Measurements from ENCODE around the gene TESMIN. TPM values are rescaled to one million over a fixed set of nuclear protein-coding genes. Genes with fewer than 3 reads are reported as not detected.
A peak's percentile ranks its signal among the peaks of the same experiment; 100 is the strongest.

TESMIN gene
- total and polyA plus RNA-seq, 2 of the 13 experiments (the other 11 are each of a cell fraction or from before 2014, with no cell fraction given) = 0.15 to 0.45 TPM

DNA sequence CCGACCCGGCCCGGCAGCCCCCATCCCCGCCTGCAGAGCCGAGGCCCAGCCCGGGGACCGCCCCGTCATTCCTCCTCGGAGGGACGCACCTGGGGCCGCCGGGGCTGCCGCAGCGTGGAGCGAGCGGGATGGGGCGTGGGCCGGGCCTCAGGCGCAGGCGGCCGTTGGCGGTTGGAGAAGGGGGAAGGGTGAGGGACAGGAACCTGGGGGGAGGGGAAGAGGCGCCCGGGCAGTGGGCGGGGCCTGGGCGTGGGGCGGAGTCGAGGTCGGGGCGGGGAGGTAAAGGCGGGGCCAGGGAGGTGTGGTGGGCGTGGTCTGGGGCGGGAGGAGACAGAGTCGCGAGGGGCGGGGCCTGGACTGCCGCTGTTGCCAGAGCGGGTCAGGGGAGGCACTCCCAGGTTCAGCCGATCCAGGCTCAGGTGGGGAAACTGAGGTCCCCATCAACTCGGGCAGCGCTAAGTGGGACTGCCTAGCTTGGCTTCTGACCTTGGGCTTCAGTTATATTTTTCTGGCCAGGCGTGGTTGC lies at the start of gene TESMIN (continued):
- TF ChIP-seq IRF2 (CRISPR knock-in tag; IDR thresholded peaks at IDR 0.05) (no peak), HNRNPK (IDR thresholded peaks at IDR 0.05; ENCODE audit: low read depth, low read length, poor library complexity, severe bottlenecking) (peak; percentile 88), CREM (IDR thresholded peaks at IDR 0.05) (no peak), CREM (CRISPR knock-in tag; IDR thresholded peaks at IDR 0.05) (no peak), PHF8 (CRISPR knock-in tag; IDR thresholded peaks at IDR 0.05) (0 out of 2 replicates have a peak, but pooled peaks have one; percentile 23), ZNF549 (CRISPR knock-in tag; IDR thresholded peaks at IDR 0.05) (no peak), ZNF205 (CRISPR knock-in tag; IDR thresholded peaks at IDR 0.05) (no peak), NCOA2 (CRISPR knock-in tag; IDR thresholded peaks at IDR 0.05) (no peak), MTF1 (CRISPR knock-in tag; IDR thresholded peaks at IDR 0.05) (no peak), MXI1 (IDR thresholded peaks at IDR 0.05; ENCODE audit: borderline replicate concordance, low read depth, low read length) (peak; percentile 29; the same call in 1 of the 3 replicates), ZNF530 (CRISPR knock-in tag; IDR thresholded peaks at IDR 0.05; ENCODE audit: low read depth) (no peak), ERF (CRISPR knock-in tag; IDR thresholded peaks at IDR 0.05) (0 out of 2 replicates have a peak, but pooled peaks have one; percentile 26), GABPB1 (CRISPR knock-in tag; IDR thresholded peaks at IDR 0.05) (peak; percentile 45; the same call in 1 of the 2 replicates), ZSCAN21 (CRISPR knock-in tag; IDR thresholded peaks at IDR 0.05; ENCODE audit: borderline replicate concordance) (peak; percentile 43; the same call in 1 of the 2 replicates), AGO2 (optimal IDR thresholded peaks at IDR 0.05; ENCODE audit: low read depth, low read length) (no peak), SIX4 (CRISPR knock-in tag; IDR thresholded peaks at IDR 0.05) (no peak)
- TF ChIP-seq, protein P1, sequence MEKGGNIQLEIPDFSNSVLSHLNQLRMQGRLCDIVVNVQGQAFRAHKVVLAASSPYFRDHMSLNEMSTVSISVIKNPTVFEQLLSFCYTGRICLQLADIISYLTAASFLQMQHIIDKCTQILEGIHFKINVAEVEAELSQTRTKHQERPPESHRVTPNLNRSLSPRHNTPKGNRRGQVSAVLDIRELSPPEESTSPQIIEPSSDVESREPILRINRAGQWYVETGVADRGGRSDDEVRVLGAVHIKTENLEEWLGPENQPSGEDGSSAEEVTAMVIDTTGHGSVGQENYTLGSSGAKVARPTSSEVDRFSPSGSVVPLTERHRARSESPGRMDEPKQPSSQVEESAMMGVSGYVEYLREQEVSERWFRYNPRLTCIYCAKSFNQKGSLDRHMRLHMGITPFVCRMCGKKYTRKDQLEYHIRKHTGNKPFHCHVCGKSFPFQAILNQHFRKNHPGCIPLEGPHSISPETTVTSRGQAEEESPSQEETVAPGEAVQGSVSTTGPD (CRISPR knock-in tag; IDR thresholded peaks at IDR 0.05) = no peak
- TF ChIP-seq, protein P2, sequence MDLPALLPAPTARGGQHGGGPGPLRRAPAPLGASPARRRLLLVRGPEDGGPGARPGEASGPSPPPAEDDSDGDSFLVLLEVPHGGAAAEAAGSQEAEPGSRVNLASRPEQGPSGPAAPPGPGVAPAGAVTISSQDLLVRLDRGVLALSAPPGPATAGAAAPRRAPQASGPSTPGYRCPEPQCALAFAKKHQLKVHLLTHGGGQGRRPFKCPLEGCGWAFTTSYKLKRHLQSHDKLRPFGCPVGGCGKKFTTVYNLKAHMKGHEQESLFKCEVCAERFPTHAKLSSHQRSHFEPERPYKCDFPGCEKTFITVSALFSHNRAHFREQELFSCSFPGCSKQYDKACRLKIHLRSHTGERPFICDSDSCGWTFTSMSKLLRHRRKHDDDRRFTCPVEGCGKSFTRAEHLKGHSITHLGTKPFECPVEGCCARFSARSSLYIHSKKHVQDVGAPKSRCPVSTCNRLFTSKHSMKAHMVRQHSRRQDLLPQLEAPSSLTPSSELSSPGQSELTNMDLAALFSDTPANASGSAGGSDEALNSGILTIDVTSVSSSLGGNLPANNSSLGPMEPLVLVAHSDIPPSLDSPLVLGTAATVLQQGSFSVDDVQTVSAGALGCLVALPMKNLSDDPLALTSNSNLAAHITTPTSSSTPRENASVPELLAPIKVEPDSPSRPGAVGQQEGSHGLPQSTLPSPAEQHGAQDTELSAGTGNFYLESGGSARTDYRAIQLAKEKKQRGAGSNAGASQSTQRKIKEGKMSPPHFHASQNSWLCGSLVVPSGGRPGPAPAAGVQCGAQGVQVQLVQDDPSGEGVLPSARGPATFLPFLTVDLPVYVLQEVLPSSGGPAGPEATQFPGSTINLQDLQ (CRISPR knock-in tag; IDR thresholded peaks at IDR 0.05) = no peak
- TF ChIP-seq, protein P3, sequence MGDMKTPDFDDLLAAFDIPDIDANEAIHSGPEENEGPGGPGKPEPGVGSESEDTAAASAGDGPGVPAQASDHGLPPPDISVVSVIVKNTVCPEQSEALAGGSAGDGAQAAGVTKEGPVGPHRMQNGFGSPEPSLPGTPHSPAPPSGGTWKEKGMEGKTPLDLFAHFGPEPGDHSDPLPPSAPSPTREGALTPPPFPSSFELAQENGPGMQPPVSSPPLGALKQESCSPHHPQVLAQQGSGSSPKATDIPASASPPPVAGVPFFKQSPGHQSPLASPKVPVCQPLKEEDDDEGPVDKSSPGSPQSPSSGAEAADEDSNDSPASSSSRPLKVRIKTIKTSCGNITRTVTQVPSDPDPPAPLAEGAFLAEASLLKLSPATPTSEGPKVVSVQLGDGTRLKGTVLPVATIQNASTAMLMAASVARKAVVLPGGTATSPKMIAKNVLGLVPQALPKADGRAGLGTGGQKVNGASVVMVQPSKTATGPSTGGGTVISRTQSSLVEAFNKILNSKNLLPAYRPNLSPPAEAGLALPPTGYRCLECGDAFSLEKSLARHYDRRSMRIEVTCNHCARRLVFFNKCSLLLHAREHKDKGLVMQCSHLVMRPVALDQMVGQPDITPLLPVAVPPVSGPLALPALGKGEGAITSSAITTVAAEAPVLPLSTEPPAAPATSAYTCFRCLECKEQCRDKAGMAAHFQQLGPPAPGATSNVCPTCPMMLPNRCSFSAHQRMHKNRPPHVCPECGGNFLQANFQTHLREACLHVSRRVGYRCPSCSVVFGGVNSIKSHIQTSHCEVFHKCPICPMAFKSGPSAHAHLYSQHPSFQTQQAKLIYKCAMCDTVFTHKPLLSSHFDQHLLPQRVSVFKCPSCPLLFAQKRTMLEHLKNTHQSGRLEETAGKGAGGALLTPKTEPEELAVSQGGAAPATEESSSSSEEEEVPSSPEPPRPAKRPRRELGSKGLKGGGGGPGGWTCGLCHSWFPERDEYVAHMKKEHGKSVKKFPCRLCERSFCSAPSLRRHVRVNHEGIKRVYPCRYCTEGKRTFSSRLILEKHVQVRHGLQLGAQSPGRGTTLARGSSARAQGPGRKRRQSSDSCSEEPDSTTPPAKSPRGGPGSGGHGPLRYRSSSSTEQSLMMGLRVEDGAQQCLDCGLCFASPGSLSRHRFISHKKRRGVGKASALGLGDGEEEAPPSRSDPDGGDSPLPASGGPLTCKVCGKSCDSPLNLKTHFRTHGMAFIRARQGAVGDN (CRISPR knock-in tag; IDR thresholded peaks at IDR 0.05) = peak; percentile 55
- TF ChIP-seq, protein P4, sequence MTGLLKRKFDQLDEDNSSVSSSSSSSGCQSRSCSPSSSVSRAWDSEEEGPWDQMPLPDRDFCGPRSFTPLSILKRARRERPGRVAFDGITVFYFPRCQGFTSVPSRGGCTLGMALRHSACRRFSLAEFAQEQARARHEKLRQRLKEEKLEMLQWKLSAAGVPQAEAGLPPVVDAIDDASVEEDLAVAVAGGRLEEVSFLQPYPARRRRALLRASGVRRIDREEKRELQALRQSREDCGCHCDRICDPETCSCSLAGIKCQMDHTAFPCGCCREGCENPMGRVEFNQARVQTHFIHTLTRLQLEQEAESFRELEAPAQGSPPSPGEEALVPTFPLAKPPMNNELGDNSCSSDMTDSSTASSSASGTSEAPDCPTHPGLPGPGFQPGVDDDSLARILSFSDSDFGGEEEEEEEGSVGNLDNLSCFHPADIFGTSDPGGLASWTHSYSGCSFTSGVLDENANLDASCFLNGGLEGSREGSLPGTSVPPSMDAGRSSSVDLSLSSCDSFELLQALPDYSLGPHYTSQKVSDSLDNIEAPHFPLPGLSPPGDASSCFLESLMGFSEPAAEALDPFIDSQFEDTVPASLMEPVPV (CRISPR knock-in tag; IDR thresholded peaks at IDR 0.05) = no peak
- TF ChIP-seq, protein P5, sequence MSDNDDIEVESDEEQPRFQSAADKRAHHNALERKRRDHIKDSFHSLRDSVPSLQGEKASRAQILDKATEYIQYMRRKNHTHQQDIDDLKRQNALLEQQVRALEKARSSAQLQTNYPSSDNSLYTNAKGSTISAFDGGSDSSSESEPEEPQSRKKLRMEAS (IDR thresholded peaks at IDR 0.05) = peak; percentile 46; the same call in 1 of the 2 replicates

Data from HepG2 (cell line).